ENCODE results near the gene MB. TPM values are rescaled to one million over a fixed set of nuclear protein-coding genes. Genes with fewer than 3 reads are reported as not detected.
A peak's percentile ranks its signal among the peaks of the same experiment; 100 is the strongest.

MB gene
- total and polyA plus RNA-seq, 9 of the 15 experiments (the other 6 are each of a cell fraction or from before 2014, with no cell fraction given), result not detected

GRCh38 chr22:35590634-35591295 is 26.4 kb downstream of the MB start:
- no peaks in the 10 kb centered on the region for H3K36me3 ChIP-seq (ENCODE audit: control insufficient read depth, insufficient read depth, low read length)
- H4K20me1 ChIP-seq (replicated peaks; ENCODE audit: control insufficient read depth, insufficient read depth, low read length), result no peaks in the 10 kb centered on the region
- in situ Hi-C loops (cut with MboI), result no loop called here
- no peak overlapping the region for H3K4me3 ChIP-seq
- H3K27me3 ChIP-seq (ENCODE audit: control insufficient read depth in 2 of 2, insufficient read depth in 2 of 2, low read length in 2 of 2), result no peaks in the 10 kb centered on the region
- H3K4me2 ChIP-seq (ENCODE audit: insufficient read depth, low read length), result no peak overlapping the region
- POLR2A ChIA-PET, result no interaction called here
- no peak for TF ChIP-seq ASH1L (IDR thresholded peaks at IDR 0.05; ENCODE audit: borderline replicate concordance, low read depth, partially characterized antibody)
- 0 out of 2 replicates have a peak, but pooled peaks have one; percentile 9 for TF ChIP-seq ATF3 (IDR thresholded peaks at IDR 0.05)
- no peak for TF ChIP-seq ATF3 (CRISPR knock-in tag; conservative IDR thresholded peaks at IDR 0.05)
- DNase-seq (ENCODE audit: extremely low read depth in 1 of 4, low spot score in 3 of 4) (no peak), FAIRE-seq (no peak), ATAC-seq (no peak)
- H2AFZ ChIP-seq (ENCODE audit: low read depth, low read length), result no peak overlapping the region
- peaks cover 5 to 6% of the 10 kb centered on the region in 2 experiments; a peak in 4 of 5 replicates for H3K4me1 ChIP-seq (replicated peaks in 1 of 2; ENCODE audit: control insufficient read depth in 2 of 2, insufficient read depth in 2 of 2, low read length in 2 of 2)
- H3K27ac ChIP-seq (ENCODE audit: extremely low read depth, low read depth, low read length), result no peak overlapping the region
- no peaks in the 10 kb centered on the region for H3K79me2 ChIP-seq (ENCODE audit: control insufficient read depth, insufficient read depth, low read length)
- H3K9me3 ChIP-seq (replicated peaks; ENCODE audit: control insufficient read depth, insufficient read depth, low read depth, low read length), result no peaks in the 10 kb centered on the region
- intact Hi-C loops (cut with micrococcal nuclease), result no loop called here
- no peak overlapping the region for H3K9ac ChIP-seq (ENCODE audit: insufficient read depth in 1 of 2, low read depth in 2 of 2, low read length in 2 of 2)
- WGBS (ENCODE audit: insufficient coverage, low coverage, missing lambda C conversion rate), result 26% methylated on average over 8 of the region's 13 CpGs
- no TSS peak for BruUV-seq (replicated peaks)
- no peaks in the 10 kb centered on the region for H3K9me1 ChIP-seq (ENCODE audit: control insufficient read depth, insufficient read depth, low read length)
- CTCF ChIA-PET (ENCODE audit: low intra/inter-chr PET ratio), result no interaction called here

GRCh38 chr22:35589756-35590093 is 27.4 kb downstream of the MB start:
- ChIA-PET POLR2A (no interaction called here), CTCF (ENCODE audit: low intra/inter-chr PET ratio) (no interaction called here)
- H2AFZ ChIP-seq (ENCODE audit: low read depth, low read length), result no peak overlapping the region
- H3K27me3 ChIP-seq (ENCODE audit: control insufficient read depth in 2 of 2, insufficient read depth in 2 of 2, low read length in 2 of 2), result no peaks in the 10 kb centered on the region
- no peak overlapping the region for H3K4me2 ChIP-seq (ENCODE audit: insufficient read depth, low read length)
- H4K20me1 ChIP-seq (replicated peaks; ENCODE audit: control insufficient read depth, insufficient read depth, low read length), result no peaks in the 10 kb centered on the region
- H3K36me3 ChIP-seq (ENCODE audit: control insufficient read depth, insufficient read depth, low read length), result no peaks in the 10 kb centered on the region
- intact Hi-C loops (cut with micrococcal nuclease) (loop anchor here (5.0 to 10.0 kb wide), 2 partner anchors 33 to 95 kb away; no protein-coding TSS in a partner anchor), in situ Hi-C loops (cut with MboI) (loop anchor here (5.0 kb wide), 1 partner anchor 97 kb away; no protein-coding TSS in a partner anchor)
- no TSS peak for BruUV-seq (replicated peaks)
- peaks cover 5 to 6% of the 10 kb centered on the region in 2 experiments; a peak in 4 of 5 replicates for H3K4me1 ChIP-seq (replicated peaks in 1 of 2; ENCODE audit: control insufficient read depth in 2 of 2, insufficient read depth in 2 of 2, low read length in 2 of 2)
- H3K9ac ChIP-seq (ENCODE audit: insufficient read depth in 1 of 2, low read depth in 2 of 2, low read length in 2 of 2), result no peak overlapping the region
- no peaks in the 10 kb centered on the region for H3K9me1 ChIP-seq (ENCODE audit: control insufficient read depth, insufficient read depth, low read length)
- ATAC-seq, result no peak
- 53% methylated on average over 6 of the region's 6 CpGs for WGBS (ENCODE audit: insufficient coverage, low coverage, missing lambda C conversion rate)
- no peak overlapping the region for H3K4me3 ChIP-seq
- no peaks in the 10 kb centered on the region for H3K9me3 ChIP-seq (replicated peaks; ENCODE audit: control insufficient read depth, insufficient read depth, low read depth, low read length)
- FAIRE-seq, result no peak
- DNase-seq (ENCODE audit: extremely low read depth in 1 of 4, low spot score in 3 of 4), result no peak
- H3K27ac ChIP-seq (ENCODE audit: extremely low read depth, low read depth, low read length), result no peak overlapping the region
- H3K79me2 ChIP-seq (ENCODE audit: control insufficient read depth, insufficient read depth, low read length), result no peaks in the 10 kb centered on the region
- TF ChIP-seq CBFB (CRISPR knock-in tag; IDR thresholded peaks at IDR 0.05) (no peak), NR2C2 (CRISPR knock-in tag; IDR thresholded peaks at IDR 0.05) (no peak), NR2C2 (tag; IDR thresholded peaks at IDR 0.05) (0 out of 2 replicates have a peak, but pooled peaks have one; percentile 4)
